RPMI7951 (cell line): Measurements from ENCODE around the gene MT1HL1. TPM values are rescaled to one million over a fixed set of nuclear protein-coding genes. Genes with fewer than 3 reads are reported as not detected.
"Not testable (repeated sequence)": the region's sequence is repeated elsewhere in the genome, so short reads cannot be mapped to it uniquely, and the experiment has no call there.

Experiments used
- DNase-seq: peaks from one replicate; pipeline ENCODE4 v3.0.0-alpha.2; 2012; ENCODE audit warnings: low read depth
- total RNA-seq: library from RNA; depleted of rRNA; stranded (reverse); fragments of >200 nt; shearing (Covaris generic); gene quantifications from 2 replicates; pipeline ENCODE4 v1.2.3, GENCODE V29; 2014; rRNA removed

MT1HL1 gene
- total RNA-seq, 1 experiment from 2014 or later: not detected

DNA sequence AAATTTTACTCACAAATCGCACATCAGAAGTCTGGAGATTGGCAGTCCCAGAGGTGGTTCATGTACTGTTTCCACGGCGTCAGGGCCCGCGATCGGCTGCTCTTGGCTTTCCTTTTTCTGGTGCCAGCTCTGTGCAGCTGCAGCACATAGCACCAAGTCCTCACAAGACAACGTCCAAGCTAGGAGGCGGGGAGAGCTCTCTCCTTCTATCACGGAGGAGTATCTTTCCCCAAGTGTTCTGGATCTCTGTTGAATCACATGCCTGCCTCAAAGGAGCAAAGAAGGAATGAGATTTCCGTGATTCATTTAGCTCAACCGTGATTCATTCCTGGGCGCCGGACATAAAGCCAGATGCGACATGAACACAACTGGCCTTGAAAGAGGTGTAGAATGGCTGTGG is 25.5 kb downstream of the MT1HL1 start:
- DNase-seq: peak; percentile 71

DNA sequence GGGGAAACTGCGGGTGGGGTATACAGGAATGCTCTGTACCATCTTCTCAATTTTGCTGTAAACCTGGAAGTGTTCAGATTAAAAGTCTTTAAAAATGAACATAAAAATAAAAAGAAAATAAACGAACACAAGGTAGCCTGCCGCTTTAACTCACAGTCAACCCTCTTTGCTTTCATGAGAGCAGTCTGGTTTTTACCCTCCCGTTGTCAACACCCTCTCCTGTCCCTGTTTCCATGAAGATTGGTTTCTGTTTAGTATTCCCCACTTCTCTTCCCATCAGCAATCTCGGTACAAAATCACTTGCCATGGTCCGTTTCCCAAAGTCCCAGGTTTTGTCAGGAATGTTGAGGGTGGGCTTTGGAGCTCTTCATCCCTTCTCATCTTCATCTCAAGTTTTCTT is 28.8 kb downstream of the MT1HL1 start:
- DNase-seq: no peak

GRCh38 chr1:236974025-236974424 is 30.2 kb downstream of the MT1HL1 start:
- DNase-seq: not testable (repeated sequence)

GRCh38 chr1:236966636-236967035 is 37.6 kb downstream of the MT1HL1 start:
- DNase-seq: no peak

GRCh38 chr1:236963920-236964319 is 40.3 kb downstream of the MT1HL1 start:
- DNase-seq: no peak

DNA sequence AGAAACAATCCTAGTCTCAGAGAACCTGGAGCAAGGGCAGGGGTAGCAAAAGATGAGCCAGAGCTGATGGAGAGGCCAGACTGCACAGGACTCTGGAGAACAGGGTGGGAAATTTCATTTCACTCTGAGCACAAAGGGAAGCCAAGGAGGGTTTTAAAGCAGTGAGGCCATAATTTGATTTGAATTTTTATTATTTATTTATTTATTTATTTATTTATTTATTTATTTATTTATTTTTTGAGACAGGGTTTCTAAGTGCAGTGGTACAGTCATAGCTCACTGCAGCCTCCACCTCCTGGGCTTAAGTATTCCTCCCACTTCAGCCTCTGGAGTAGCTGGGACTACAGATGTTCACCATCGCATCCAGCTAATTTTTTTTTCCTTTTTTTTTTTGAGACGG is 45.1 kb downstream of the MT1HL1 start:
- no peak for DNase-seq

DNA sequence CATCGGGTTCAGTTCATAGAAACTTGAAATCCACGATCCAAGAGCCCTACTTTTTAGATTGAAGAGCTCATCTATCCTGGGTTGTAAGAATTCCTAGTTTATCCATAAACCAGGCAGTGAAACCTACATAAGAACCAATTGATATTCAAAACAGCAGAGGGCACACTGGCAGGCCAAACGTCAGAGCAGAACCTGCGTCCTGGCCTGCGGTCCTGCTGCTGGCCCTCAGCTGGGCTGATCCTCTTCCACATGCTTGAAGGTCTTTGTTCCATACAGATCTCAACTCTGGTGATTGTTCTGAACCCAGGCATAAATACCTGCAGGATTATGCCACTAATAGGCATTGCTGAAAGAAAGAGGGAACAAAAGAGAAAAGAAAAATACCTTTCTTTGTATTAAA is 47.0 kb downstream of the MT1HL1 start:
- no peak for DNase-seq

Other genes with a start within 250 kb of the MT1HL1 start
- 12.5 TPM in 2 replicates for gene MTR, start 209.1 kb downstream of the MT1HL1 start, total RNA-seq
- gene RYR2, start 37.7 kb upstream of the MT1HL1 start, total RNA-seq: under 0.01 TPM in 1 of 2 replicates, not detected in the other